ENCODE measurements around the gene ERFL.

GRCh38 chr19:41898235-41898634 is 30.0 kb downstream of the ERFL start:
- no peak for TF ChIP-seq CTCF (IDR thresholded peaks at IDR 0.05)
- TF ChIP-seq POLR2AphosphoS5 (IDR thresholded peaks at IDR 0.05), result no peak

All from transverse colon (tissue), 4 donors.